ENCODE data around the gene ANKRD13A. TPM values are rescaled to one million over a fixed set of nuclear protein-coding genes. Genes with fewer than 3 reads are reported as not detected.
A peak's percentile ranks its signal among the peaks of the same experiment; 100 is the strongest.
"Not testable (repeated sequence)": the region's sequence is repeated elsewhere in the genome, so short reads cannot be mapped to it uniquely, and the experiment has no call there.

Gene ANKRD13A
- total RNA-seq, 1 experiment from 2014 or later: 30.5 TPM

DNA sequence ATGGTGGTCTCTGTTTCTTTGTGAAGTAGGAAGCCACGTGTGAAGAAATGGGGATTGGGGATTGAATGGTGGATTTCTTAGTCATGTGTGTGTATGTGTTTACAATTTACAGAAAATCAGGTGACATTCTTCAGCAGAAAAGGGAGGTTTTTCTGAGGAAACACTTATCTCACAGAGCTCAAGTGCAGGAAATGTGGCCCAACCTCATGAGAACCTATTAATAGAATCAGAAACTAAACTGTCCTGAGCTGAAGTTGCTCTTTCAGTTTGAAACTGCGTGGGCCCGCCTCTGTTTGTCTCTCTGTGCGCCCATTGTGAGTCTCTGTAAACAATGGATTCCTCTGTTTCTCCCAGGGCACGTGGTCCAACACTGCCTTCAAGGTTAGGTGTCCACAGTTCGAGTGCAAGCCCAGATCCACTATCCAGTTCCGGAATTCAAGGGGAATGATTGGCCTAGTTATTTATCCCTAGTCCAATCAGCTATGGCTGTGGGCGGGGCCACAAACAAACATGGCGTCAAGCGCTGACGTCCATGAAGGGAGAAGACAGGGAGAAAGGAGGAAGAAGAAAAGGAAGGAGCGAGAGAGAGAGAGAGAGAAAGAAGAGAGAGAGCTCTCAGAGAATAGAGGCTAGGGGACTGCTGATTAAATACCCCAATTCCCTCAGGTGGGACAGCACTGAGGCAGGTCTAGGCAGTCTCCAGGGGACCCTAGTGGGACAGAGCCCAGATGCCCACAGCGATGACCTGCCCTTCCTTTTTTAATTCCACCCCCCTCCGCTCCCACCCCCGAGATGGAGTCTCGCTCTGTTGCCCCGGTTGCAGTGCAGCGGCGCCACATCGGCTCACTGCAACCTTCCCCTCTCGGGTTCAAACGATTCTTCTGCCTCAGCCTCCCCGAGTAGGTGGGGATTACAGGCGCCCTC, 80.5 kb downstream of the ANKRD13A start:
- peak; percentile 28 for DNase-seq (ENCODE audit: low spot score)

DNA sequence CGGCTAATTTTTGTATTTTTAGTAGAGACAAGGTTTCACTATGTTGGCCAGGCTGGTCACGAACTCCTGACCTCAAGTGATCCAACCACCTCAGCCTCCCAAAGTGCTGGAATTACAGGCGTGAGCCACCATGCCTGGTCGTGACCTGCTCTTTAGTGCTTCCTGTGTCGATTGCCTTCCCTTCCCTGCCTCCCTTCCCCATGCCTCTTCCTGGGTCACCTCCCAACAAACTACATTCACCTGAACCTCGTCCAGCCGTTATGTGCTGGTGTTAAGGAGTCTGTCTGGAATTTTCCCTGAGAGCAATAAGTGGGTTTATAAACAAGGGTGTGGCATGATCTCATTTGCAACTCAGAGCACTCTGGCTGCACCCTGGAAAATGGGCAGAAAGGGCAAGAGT, 81.2 kb downstream of the ANKRD13A start:
- no peak for DNase-seq (ENCODE audit: low spot score)

DNA sequence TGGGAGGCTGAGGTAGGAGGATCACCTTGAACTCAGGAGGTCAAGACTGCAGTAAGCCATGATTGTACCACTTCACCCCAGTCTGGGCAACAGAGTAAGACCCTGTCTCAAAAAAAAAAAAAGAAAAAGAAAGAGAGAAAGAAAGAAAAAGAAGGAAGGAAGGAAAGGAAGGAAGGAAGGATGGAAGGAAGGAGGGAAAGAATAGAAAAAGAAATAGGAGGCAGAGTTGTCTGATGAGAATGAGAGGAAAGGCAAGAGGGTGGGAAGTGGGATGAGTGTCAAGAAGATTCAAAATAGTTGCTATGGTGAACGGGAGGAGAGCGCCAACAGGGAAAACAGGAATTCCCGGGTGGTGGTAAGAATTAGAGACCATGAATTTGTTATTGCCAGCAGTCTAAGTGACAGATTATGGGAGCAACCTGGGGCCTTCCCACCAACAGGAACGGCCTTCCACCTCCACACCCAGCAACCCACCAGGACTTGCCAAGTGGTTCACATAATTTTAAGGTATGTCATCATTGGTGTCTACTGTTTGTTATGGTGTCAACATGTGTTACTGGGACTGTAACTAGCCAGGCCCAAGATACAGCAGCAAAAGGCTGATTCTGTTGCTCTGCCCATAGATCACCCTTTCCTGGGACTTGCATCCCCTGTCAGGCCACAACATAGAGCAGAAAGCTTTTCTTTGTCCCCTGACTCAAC, 85.2 kb downstream of the ANKRD13A start:
- no peak for DNase-seq (ENCODE audit: low spot score)

DNA sequence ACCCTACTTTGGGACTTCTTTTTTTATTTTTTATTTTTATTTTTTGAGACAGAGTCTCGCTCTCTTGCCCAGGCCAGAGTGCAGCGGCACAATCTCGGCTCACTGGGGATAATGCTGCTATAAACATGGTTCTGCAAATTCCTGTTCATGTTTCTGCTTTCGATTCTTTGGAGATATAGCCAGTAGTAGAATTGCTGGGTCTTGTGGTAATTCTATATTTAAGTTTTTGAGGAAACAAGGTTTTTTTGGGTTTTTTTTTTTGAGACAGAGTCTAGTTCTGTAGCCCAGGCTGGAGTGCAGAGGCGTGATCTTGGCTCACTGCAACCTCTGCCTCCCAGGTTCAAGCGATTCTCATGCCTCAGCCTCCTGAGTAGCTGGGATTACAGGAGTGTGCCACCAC, 89.0 kb downstream of the ANKRD13A start:
- not testable (repeated sequence) for DNase-seq (ENCODE audit: low spot score)

DNA sequence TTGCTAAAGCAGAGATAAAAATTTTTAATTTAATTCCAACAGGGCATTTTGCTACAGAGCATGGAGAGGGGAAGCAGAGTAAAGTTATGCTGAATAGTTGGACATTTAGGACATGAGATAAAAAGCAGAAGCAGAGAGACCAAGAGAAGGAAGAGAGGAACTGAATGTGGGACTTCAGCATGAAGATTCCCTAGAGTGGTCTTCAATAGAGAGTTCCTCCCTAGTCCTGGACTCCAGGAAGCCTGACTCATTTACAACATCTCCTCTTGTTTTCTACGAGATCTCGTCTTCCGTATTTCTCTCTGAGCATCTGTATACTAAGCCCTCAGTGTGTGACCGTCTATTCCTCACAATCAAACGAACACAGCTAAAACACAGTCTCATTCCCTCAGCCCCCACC, 89.7 kb downstream of the ANKRD13A start:
- no peak for DNase-seq (ENCODE audit: low spot score)

Small RNA genes within 50 kb of the gene (small RNA-seq; reads per million reads assigned to genes)
- gene AC007546.2: not detected

Other genes starting within 250 kb of the ANKRD13A start
- gene TRPV4, start 166.0 kb upstream of the ANKRD13A start, total RNA-seq (2014; rRNA removed; shearing (Covaris generic)): 0.05 TPM in 1 of 2 replicates, not detected in the other
- 23.7 and 25.7 TPM in 2 replicates for gene GLTP, start 118.9 kb upstream of the ANKRD13A start, total RNA-seq (2014; rRNA removed; shearing (Covaris generic))
- 8.8 and 16.7 TPM in 2 replicates for gene TCHP, start 99.2 kb upstream of the ANKRD13A start, total RNA-seq (2014; rRNA removed; shearing (Covaris generic))
- 9.8 and 15.3 TPM in 2 replicates for gene GIT2, start 3.1 kb upstream of the ANKRD13A start, total RNA-seq (2014; rRNA removed; shearing (Covaris generic))
- 8.3 and 12.9 TPM in 2 replicates for gene C12orf76, start 49.1 kb downstream of the ANKRD13A start, total RNA-seq (2014; rRNA removed; shearing (Covaris generic))
- 5.5 and 5.8 TPM in 2 replicates for gene IFT81, start 124.9 kb downstream of the ANKRD13A start, total RNA-seq (2014; rRNA removed; shearing (Covaris generic))